ENCODE results near the gene LMOD3. TPM values are rescaled to one million over a fixed set of nuclear protein-coding genes. Genes with fewer than 3 reads are reported as not detected.

Gene LMOD3
- total RNA-seq, 2 donors from 2014 or later: 0.11 TPM; not detected in 1

DNA sequence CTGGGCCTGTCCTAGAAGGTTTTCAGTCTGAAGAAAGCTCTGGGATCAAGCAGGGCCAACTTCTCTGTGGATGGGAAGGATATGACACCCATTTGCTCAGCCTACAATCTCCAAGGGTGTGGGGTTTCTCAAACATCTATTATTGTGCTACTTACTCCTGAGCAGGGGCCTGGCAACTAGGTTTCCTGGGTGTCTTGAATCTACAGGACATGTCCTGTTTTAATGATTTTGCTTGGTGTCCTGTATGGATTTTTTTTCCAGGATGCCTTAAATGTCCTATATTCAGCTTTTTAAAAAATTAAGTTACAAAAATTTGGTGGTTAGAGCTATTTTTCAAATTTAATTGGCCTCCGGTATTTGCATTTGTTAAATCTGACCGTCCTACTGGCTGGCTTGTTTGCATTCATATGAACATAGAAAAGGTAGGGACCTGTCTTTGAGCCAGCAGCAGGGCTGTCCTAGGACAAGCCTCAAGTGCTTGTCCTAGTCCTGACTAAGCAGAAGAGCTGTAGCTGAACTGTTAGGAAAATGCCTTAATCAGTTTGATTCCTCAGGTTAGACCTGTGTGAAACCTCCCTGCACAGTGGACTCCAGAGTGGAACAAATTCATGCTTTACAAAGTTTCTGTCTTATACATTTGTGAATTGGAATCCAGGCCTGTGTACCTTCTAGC is 40.0 kb upstream of the LMOD3 start:
- intact Hi-C loops (cut with DNase I): loop anchor here (5.0 kb wide), 1 partner anchor 250 kb away; no protein-coding TSS in a partner anchor
- Histone ChIP-seq H3K27me3 (no peaks in the 10 kb centered on the region), H3K4me3 (no peak overlapping the region), H3K9ac (ENCODE audit: low read depth in 2 of 2, low read length in 2 of 2) (no peak overlapping the region), H3K4me1 (no peaks in the 10 kb centered on the region), H3K27ac (no peak overlapping the region), H3K9me3 (no peaks in the 10 kb centered on the region), H3K36me3 (no peaks in the 10 kb centered on the region)
- TF ChIP-seq, protein P1, sequence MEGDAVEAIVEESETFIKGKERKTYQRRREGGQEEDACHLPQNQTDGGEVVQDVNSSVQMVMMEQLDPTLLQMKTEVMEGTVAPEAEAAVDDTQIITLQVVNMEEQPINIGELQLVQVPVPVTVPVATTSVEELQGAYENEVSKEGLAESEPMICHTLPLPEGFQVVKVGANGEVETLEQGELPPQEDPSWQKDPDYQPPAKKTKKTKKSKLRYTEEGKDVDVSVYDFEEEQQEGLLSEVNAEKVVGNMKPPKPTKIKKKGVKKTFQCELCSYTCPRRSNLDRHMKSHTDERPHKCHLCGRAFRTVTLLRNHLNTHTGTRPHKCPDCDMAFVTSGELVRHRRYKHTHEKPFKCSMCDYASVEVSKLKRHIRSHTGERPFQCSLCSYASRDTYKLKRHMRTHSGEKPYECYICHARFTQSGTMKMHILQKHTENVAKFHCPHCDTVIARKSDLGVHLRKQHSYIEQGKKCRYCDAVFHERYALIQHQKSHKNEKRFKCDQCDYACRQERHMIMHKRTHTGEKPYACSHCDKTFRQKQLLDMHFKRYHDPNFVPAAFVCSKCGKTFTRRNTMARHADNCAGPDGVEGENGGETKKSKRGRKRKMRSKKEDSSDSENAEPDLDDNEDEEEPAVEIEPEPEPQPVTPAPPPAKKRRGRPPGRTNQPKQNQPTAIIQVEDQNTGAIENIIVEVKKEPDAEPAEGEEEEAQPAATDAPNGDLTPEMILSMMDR (IDR thresholded peaks at IDR 0.05): no peak
- DNase-seq: no peak

- Histone ChIP-seq H3K36me3 (no peaks in the 10 kb centered on the region), H3K9me3 (no peaks in the 10 kb centered on the region), H3K4me3 (no peak overlapping the region), H3K27ac (no peak overlapping the region), H3K27me3 (no peaks in the 10 kb centered on the region), H3K4me1 (no peaks in the 10 kb centered on the region), H3K9ac (ENCODE audit: low read depth in 2 of 2, low read length in 2 of 2) (no peak overlapping the region)
- TF ChIP-seq, protein P1 (IDR thresholded peaks at IDR 0.05): peak; percentile 95
- intact Hi-C loops (cut with DNase I): loop anchor here (2.0 to 5.0 kb wide), 3 partner anchors 145 to 509 kb away; no protein-coding TSS in a partner anchor
- DNase-seq: peak; percentile 30
Measured at GRCh38 chr3:69161587-69162307, 39.4 kb upstream of the LMOD3 start.

DNA sequence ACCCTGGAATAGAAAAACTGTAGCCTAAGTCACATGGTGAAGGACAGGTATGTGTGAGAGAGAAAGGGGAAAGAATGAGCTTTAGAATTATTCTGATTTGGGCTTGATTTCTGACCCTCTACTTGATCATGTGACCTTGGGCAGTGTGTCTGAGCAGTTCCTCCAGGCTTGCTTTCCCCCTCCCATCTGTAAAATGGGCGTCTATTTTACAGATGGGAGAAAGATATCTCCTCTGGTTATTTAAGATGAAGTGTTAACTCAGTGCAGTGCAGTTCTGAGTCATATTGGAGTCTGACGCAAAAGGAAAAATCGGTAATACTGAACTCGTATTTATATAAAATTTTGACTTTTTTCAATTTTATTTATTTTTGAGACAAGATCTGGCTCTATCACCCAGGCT is 38.1 kb upstream of the LMOD3 start:
- Histone ChIP-seq H3K27ac (no peak overlapping the region), H3K9ac (ENCODE audit: low read depth in 2 of 2, low read length in 2 of 2) (no peak overlapping the region), H3K36me3 (no peaks in the 10 kb centered on the region), H3K27me3 (no peaks in the 10 kb centered on the region), H3K4me1 (no peaks in the 10 kb centered on the region), H3K4me3 (no peak overlapping the region), H3K9me3 (no peaks in the 10 kb centered on the region)
- intact Hi-C loops (cut with DNase I): loop anchor here (2.0 to 5.0 kb wide), 3 partner anchors 146 to 510 kb away; no protein-coding TSS in a partner anchor
- TF ChIP-seq, protein P1 (IDR thresholded peaks at IDR 0.05): no peak
- no peak for DNase-seq

DNA sequence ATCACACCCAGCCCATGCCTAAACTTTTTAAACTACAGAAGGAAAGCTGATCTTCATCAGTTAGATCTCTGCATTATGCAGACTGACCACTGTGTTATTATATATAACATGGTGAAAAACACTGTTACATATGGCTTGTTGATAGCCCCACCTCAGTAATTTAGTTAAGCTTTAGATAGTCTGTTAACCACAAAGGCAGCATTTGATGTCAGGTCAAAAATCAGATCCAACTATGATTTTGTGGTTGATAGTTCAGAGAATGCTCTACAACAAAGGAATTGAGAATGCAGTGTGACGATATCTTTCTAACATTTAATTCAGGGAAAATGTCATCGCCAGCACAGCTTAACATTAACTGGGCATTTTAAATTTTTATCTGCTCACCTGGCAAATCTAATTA is 37.7 kb upstream of the LMOD3 start:
- Histone ChIP-seq H3K36me3 (no peaks in the 10 kb centered on the region), H3K9me3 (no peaks in the 10 kb centered on the region), H3K4me1 (no peaks in the 10 kb centered on the region), H3K4me3 (no peak overlapping the region), H3K9ac (ENCODE audit: low read depth in 2 of 2, low read length in 2 of 2) (no peak overlapping the region), H3K27ac (no peak overlapping the region), H3K27me3 (no peaks in the 10 kb centered on the region)
- no peak for DNase-seq
- intact Hi-C loops (cut with DNase I): loop anchor here (2.0 to 5.0 kb wide), 3 partner anchors 147 to 511 kb away; no protein-coding TSS in a partner anchor
- TF ChIP-seq, protein P1 (IDR thresholded peaks at IDR 0.05): no peak

GRCh38 chr3:69149586-69149985 is 27.2 kb upstream of the LMOD3 start:
- no peaks in the 10 kb centered on the region for H3K9me3 ChIP-seq

More at GRCh38 chr3:69149586-69149985, 27.2 kb upstream of the LMOD3 start:
- intact Hi-C loops (cut with DNase I): no loop called here
- Histone ChIP-seq H3K9ac (ENCODE audit: low read depth in 2 of 2, low read length in 2 of 2) (no peak overlapping the region), H3K36me3 (no peaks in the 10 kb centered on the region), H3K4me1 (no peaks in the 10 kb centered on the region), H3K27ac (no peak overlapping the region), H3K4me3 (no peak overlapping the region), H3K27me3 (no peaks in the 10 kb centered on the region)
- TF ChIP-seq, protein P1 (IDR thresholded peaks at IDR 0.05): no peak
- no peak for DNase-seq
